Nephron (organoid): ENCODE data around the gene URI1.
"Not testable (repeated sequence)": the region's sequence is repeated elsewhere in the genome, so short reads cannot be mapped to it uniquely, and the experiment has no call there.

ENCODE experiments used
- H3K27ac Mint-ChIP-seq, 3 experiments: 2 replicates each; pipeline ENCODE4 v1.8.0; 2020; ENCODE audit warnings: mixed read lengths in 3 of 3, mild to moderate bottlenecking in 2 of 3, moderate library complexity in 1 of 3
- H3K27me3 Mint-ChIP-seq: 2 replicates; pipeline ENCODE4 v1.8.0; 2021; ENCODE audit warnings: low read depth, mild to moderate bottlenecking, moderate library complexity, mixed read lengths
- H3K36me3 Mint-ChIP-seq: 2 replicates; pipeline ENCODE4 v1.8.0; 2020; ENCODE audit warnings: low read depth, mixed read lengths
- H3K4me1 Mint-ChIP-seq: 2 replicates; pipeline ENCODE4 v1.8.0; 2020; ENCODE audit warnings: mixed read lengths
- H3K4me3 Mint-ChIP-seq, 3 experiments: 2 replicates each; pipeline ENCODE4 v1.8.0; 2020; ENCODE audit warnings: mild to moderate bottlenecking in 3 of 3, mixed read lengths in 3 of 3, moderate library complexity in 2 of 3
- H3K9me3 Mint-ChIP-seq: 2 replicates; pipeline ENCODE4 v1.8.0; 2020; ENCODE audit warnings: mixed read lengths
- TF ChIP-seq, protein P1 (sequence below), 3 experiments: fragments of 200-600 bp; sonication (generic); IDR thresholded peaks; one replicate each; pipeline ENCODE4 v1.5.0; 2021; ENCODE audit warnings: antibody characterized with exemption in 3 of 3; ENCODE audit not compliant: unreplicated experiment in 3 of 3

The URI1 gene

DNA sequence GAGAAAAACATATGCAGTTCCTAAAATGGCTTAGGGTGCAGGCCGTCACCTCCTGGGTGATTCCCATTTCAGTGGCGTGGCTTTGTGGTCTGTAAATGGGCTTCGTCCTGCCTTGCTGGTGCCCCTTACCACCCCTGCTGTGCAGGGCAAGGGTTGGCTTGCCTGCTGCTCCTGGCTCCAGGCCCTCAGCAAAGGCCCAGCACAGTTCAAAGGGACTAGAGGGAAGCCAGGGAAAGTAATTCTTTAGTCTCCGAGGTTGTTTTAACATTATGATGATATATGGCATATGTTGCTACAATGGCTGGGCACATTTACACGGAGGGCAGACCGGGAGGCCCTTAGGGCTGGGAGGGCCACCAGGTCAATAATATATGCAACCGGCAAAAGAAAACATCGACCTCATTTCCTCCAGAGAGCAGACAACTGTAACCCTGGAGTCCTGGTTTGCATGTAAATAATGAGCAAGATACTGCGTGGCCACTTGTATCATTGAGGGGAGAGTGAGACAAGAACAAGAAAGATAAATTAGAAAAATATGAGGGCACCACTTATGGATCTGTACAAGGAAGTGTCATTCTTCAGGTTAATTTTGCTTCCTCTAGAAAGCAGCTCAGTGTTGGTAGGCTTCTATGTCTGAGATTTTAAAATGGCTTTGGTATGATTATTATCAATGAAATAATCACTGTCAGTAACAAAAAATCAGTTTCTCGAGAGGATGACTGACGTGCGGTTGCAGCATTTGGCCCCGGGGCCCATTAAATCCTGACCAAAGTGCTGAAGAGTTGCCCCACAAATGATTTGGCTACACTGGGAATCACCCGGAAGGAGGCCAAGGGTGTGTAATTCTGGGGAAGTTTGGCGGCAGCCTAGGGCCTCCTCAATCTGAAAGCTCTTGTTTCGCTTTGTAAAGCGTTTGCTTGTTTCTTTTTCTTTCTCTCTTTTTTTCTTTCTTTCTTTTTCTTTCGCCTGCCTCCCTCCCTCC is 32.8 kb upstream of the URI1 start:
- peak overlapping the region in 1 of 3 experiments; percentile 47 for H3K27ac Mint-ChIP-seq
- H3K9me3 Mint-ChIP-seq, result no peaks in the 10 kb centered on the region
- H3K36me3 Mint-ChIP-seq, result no peaks in the 10 kb centered on the region
- H3K4me3 Mint-ChIP-seq, result no peak overlapping the region
- TF ChIP-seq, protein P1, sequence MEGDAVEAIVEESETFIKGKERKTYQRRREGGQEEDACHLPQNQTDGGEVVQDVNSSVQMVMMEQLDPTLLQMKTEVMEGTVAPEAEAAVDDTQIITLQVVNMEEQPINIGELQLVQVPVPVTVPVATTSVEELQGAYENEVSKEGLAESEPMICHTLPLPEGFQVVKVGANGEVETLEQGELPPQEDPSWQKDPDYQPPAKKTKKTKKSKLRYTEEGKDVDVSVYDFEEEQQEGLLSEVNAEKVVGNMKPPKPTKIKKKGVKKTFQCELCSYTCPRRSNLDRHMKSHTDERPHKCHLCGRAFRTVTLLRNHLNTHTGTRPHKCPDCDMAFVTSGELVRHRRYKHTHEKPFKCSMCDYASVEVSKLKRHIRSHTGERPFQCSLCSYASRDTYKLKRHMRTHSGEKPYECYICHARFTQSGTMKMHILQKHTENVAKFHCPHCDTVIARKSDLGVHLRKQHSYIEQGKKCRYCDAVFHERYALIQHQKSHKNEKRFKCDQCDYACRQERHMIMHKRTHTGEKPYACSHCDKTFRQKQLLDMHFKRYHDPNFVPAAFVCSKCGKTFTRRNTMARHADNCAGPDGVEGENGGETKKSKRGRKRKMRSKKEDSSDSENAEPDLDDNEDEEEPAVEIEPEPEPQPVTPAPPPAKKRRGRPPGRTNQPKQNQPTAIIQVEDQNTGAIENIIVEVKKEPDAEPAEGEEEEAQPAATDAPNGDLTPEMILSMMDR (IDR thresholded peaks at IDR 0.05; ENCODE audit: unreplicated experiment in 3 of 3), result no peak
- peaks cover 6% of the 10 kb centered on the region for H3K4me1 Mint-ChIP-seq
- H3K27me3 Mint-ChIP-seq, result no peaks in the 10 kb centered on the region

DNA sequence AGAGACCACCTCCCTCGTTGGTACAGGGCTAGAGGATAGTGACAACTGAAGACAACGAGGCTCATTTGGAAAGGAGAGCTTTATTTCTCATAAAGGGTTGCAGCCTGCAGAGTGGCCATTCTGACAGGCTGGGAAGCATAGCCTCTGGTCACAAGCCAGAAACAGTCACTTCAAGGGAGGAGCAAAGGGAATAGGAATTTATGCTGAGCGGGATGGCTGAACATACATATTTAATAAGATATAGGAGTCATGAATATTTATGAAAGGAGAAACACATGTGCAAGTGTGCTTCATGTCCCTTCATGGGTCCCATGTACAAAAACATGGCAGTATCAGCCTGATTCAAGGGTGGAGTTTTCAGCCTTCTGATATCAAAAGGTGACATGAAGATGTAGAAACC is 27.1 kb upstream of the URI1 start:
- TF ChIP-seq, protein P1 (IDR thresholded peaks at IDR 0.05; ENCODE audit: unreplicated experiment in 3 of 3), result no peak
- Mint-ChIP-seq H3K36me3 (no peaks in the 10 kb centered on the region), H3K9me3 (peaks cover 2% of the 10 kb centered on the region), H3K27ac (no peak overlapping the region), H3K4me1 (no peaks in the 10 kb centered on the region), H3K27me3 (peaks cover 13% of the 10 kb centered on the region), H3K4me3 (no peak overlapping the region)

DNA sequence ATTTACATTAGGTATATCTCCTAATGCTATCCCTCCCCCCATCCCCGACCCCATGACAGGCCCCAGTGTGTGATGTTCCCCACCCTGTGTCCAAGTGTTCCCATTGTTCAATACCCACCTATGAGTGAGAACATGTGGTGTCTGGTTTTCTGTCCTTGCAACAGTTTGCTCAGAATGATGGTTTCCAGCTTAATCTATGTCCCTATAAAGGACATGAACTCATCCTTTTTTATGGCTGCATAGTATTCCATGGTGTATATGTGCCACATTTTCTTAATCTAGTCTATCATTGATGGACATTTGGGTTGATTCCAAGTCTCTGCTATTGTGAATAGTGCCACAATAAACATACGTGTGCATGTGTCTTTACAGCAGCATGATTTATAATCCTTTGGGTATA is 26.2 kb upstream of the URI1 start:
- H3K9me3 Mint-ChIP-seq, H3K36me3 Mint-ChIP-seq, H3K27ac Mint-ChIP-seq, H3K4me3 Mint-ChIP-seq, H3K4me1 Mint-ChIP-seq: not testable (repeated sequence)
- H3K27me3 Mint-ChIP-seq, result peaks cover 13% of the 10 kb centered on the region

DNA sequence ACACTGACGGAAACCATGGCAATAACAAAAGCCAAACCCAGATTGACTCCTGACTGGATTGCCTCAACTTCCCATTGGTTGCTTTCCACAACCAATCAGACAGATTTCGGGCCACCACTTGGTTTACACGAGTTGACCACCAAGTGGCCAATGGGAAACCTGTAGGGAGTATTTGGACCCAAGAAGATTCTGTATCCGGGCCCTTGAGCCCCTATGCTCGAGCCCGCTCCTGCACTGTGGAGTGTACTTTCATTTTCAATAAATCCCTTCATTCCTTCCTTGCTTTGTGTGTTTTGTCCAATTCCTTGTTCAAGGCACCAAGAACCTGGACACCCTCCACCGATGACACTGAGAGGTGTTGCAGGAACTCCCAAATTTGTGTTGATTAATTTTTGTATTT is 24.1 kb upstream of the URI1 start:
- H3K27ac Mint-ChIP-seq, result no peak overlapping the region
- peaks cover 13% of the 10 kb centered on the region for H3K27me3 Mint-ChIP-seq
- TF ChIP-seq, protein P1 (IDR thresholded peaks at IDR 0.05; ENCODE audit: unreplicated experiment in 3 of 3), result no peak
- no peaks in the 10 kb centered on the region for H3K36me3 Mint-ChIP-seq
- H3K4me1 Mint-ChIP-seq, result no peaks in the 10 kb centered on the region
- H3K4me3 Mint-ChIP-seq, result no peak overlapping the region
- peaks cover 2% of the 10 kb centered on the region for H3K9me3 Mint-ChIP-seq

DNA sequence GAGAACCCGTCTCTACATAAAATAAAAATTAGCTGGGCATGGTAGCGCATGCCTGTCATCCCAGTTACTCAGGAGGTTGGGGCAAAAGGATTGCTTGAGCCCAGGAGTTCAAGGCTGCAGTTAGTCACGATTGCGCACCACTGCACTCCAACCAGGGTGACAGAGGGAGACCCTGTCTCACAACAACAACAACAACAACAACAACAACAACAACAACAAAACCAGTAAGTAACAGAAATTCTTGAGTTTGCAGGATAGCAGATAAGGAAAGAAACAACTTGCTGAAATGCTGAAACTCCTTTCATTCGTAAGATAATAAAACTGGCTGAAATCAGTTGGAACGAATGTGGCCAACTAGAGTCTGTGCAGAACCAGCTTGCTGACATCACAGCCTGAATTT is 23.1 kb upstream of the URI1 start:
- H3K27me3 Mint-ChIP-seq, result peaks cover 13% of the 10 kb centered on the region
- peaks cover 2% of the 10 kb centered on the region for H3K9me3 Mint-ChIP-seq
- H3K36me3 Mint-ChIP-seq, result no peaks in the 10 kb centered on the region
- TF ChIP-seq, protein P1 (IDR thresholded peaks at IDR 0.05; ENCODE audit: unreplicated experiment in 3 of 3), result no peak
- H3K4me1 Mint-ChIP-seq, result no peaks in the 10 kb centered on the region
- no peak overlapping the region for H3K27ac Mint-ChIP-seq
- no peak overlapping the region for H3K4me3 Mint-ChIP-seq

DNA sequence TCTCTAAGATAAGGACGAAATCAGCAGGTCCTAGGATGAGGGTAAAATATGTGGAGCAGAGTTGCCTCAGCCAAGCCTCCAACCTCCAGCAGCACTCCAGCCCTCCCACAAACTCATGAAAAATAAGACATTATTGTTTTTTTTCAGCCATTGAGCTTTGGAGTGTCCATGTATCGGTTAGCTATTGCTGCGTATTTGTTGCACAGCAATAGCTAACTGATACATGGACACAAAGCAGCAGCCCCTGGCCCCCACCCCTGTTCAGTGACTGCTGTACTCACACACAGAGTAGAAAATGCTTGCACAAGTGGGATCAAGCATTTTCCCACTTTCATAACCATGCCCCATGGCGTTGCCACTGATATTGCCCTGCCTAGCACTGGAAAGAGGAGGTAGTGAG is 19.1 kb upstream of the URI1 start:
- TF ChIP-seq, protein P1 (IDR thresholded peaks at IDR 0.05; ENCODE audit: unreplicated experiment in 3 of 3), result no peak
- Mint-ChIP-seq H3K4me1 (peaks cover 2% of the 10 kb centered on the region), H3K9me3 (no peaks in the 10 kb centered on the region), H3K27me3 (peaks cover 5% of the 10 kb centered on the region), H3K27ac (no peak overlapping the region), H3K36me3 (no peaks in the 10 kb centered on the region), H3K4me3 (no peak overlapping the region)
